Stimulated activated CD8-positive, alpha-beta memory T cell treated with anti-CD3 and anti-CD28 coated beads, Interleukin-4, amount 100 ng/mL, for 4 hours (primary cell): ENCODE measurements around the gene SOX8.

Experiments used
- DNase-seq, 2 donors: peaks; one replicate each; pipeline ENCODE4 v3.0.0-alpha.2; 2020; ENCODE audit warnings: low read depth in 2 of 2, low spot score in 1 of 2

SOX8 gene

GRCh38 chr16:986411-986810 is 4.8 kb downstream of the SOX8 start:
- no peak for DNase-seq

GRCh38 chr16:986925-987582 is 5.5 kb downstream of the SOX8 start:
- no peak for DNase-seq

GRCh38 chr16:987906-988305 is 6.3 kb downstream of the SOX8 start:
- no peak for DNase-seq

- no peak for DNase-seq
These were observed 7.1 kb downstream of the SOX8 start for GRCh38 chr16:988471-989353.

- DNase-seq: no peak
These were observed 7.8 kb downstream of the SOX8 start for GRCh38 chr16:989354-989814.

- DNase-seq: no peak
These were observed 9.1 kb downstream of the SOX8 start for GRCh38 chr16:990516-991291.

- DNase-seq: no peak
These were observed 9.8 kb downstream of the SOX8 start for GRCh38 chr16:991345-991744.

- no peak for DNase-seq
These were observed 10.2 kb downstream of the SOX8 start for GRCh38 chr16:991773-992172.

GRCh38 chr16:993731-994130 is 12.2 kb downstream of the SOX8 start:
- DNase-seq: no peak

GRCh38 chr16:995087-995486 is 13.5 kb downstream of the SOX8 start:
- no peak for DNase-seq

- DNase-seq: no peak
These were observed 14.2 kb downstream of the SOX8 start for GRCh38 chr16:995783-996182.

- DNase-seq: no peak
These were observed 15.1 kb downstream of the SOX8 start for GRCh38 chr16:996681-997080.

- peak; percentile 47 to 71 for DNase-seq
These were observed 16.0 kb downstream of the SOX8 start for GRCh38 chr16:997440-998051.

- DNase-seq: no peak
These were observed 16.6 kb downstream of the SOX8 start for GRCh38 chr16:998211-998610.

- no peak for DNase-seq
These were observed 17.0 kb downstream of the SOX8 start for GRCh38 chr16:998615-999014.

GRCh38 chr16:999677-1000076 is 18.1 kb downstream of the SOX8 start:
- no peak for DNase-seq

GRCh38 chr16:1000608-1001007 is 19.0 kb downstream of the SOX8 start:
- DNase-seq: no peak

- no peak for DNase-seq
These were observed 19.5 kb downstream of the SOX8 start for GRCh38 chr16:1001096-1001495.

- peak; percentile 64 to 77 for DNase-seq
These were observed 21.0 kb downstream of the SOX8 start for GRCh38 chr16:1002399-1003166.
